Stomach (tissue), 9 donors: ENCODE measurements around the gene RHO. TPM values are rescaled to one million over a fixed set of nuclear protein-coding genes. Genes with fewer than 3 reads are reported as not detected.
A peak's percentile ranks its signal among the peaks of the same experiment; 100 is the strongest.
"Not testable (repeated sequence)": the region's sequence is repeated elsewhere in the genome, so short reads cannot be mapped to it uniquely, and the experiment has no call there.

Source experiments
- DNase-seq, 2 donors: peaks; one replicate each; pipeline versions ENCODE4 v3.0.0 to v3.0.0-alpha.2; 2013 to 2019
- H3K27ac ChIP-seq, 5 donors: fragments of 200-600 bp in 4 of 5; sonication (generic) in 4 of 5; one replicate each; pipeline ENCODE4 v1.5.1; 2013 to 2019; ENCODE audit warnings: mild to moderate bottlenecking in 1 of 5, moderate library complexity in 1 of 5
- H3K27me3 ChIP-seq, 3 donors: fragments of 200-600 bp; sonication (generic); one replicate each; pipeline ENCODE4 v1.5.1; 2017 to 2019; ENCODE audit warnings: mixed run types in 1 of 3
- H3K36me3 ChIP-seq, 4 donors: fragments of 200-600 bp; sonication (generic); 1 replicate in 3 of 4; 2 replicates in 1 of 4; pipeline ENCODE4 v1.5.1; 2016 to 2019
- H3K4me1 ChIP-seq, 4 donors: fragments of 200-600 bp; sonication (generic); one replicate each; pipeline ENCODE4 v1.5.1; 2016 to 2019
- H3K4me3 ChIP-seq, 4 donors: fragments of 200-600 bp; sonication (generic) in 3 of 4; one replicate each; pipeline ENCODE4 v1.5.1; 2016 to 2019; ENCODE audit warnings: mild to moderate bottlenecking in 1 of 4
- H3K9me3 ChIP-seq, 4 donors: fragments of 200-600 bp; sonication (generic); one replicate each; pipeline ENCODE4 v1.5.1; 2016 to 2019
- EP300 ChIP-seq: sonication (generic); formaldehyde crosslinking; IDR thresholded peaks from one replicate; pipeline ENCODE4 v1.6.1; 2017; ENCODE audit warnings: antibody characterized with exemption
- POLR2A ChIP-seq, 4 donors: fragments of 450-650 bp; IDR thresholded peaks; one replicate each; pipeline ENCODE4 v1.6.1; 2016; ENCODE audit warnings: antibody characterized with exemption in 4 of 4, control low read depth in 2 of 4, mild to moderate bottlenecking in 1 of 4, moderate library complexity in 1 of 4
- POLR2AphosphoS5 ChIP-seq, 3 donors: sonication (generic); formaldehyde crosslinking; IDR thresholded peaks; one replicate each; pipeline ENCODE4 v1.6.1; 2016; ENCODE audit warnings: antibody characterized with exemption in 3 of 3
- WGBS, 5 donors: extraction: QIAGEN DNeasy Blood & Tissue Kit in 3 of 5; methylation state at CpG; one replicate each; pipeline versions ENCODE4 v1.1.5 to v1.1.7; 2013 to 2018; 5-methylcytosine and 5-hydroxymethylcytosine counted together
- intact Hi-C: fragments of 100-400 bp; cut with DNase I; formaldehyde crosslinking; loops from one replicate; pipeline ENCODE4 v1.15.1; 2023; ENCODE audit warnings: low total_unique reads
- polyA plus RNA-seq, 3 donors: library from polyadenylated mRNA; stranded (reverse); fragments of 200-250 nt; gene quantifications; one replicate each; pipeline ENCODE4 v1.2.3, GENCODE V29; 2013
- total RNA-seq, 5 donors: library from RNA; depleted of rRNA; stranded (reverse); fragments of >200 nt; gene quantifications; one replicate each; pipeline versions ENCODE4 v1.1.0 to v1.2.3, GENCODE V29; 2014 to 2016
- TF ChIP-seq, protein P1 (sequence below), 7 experiments: fragments of 450-650 bp in 4 of 7; fragments of 200-600 bp in 3 of 7; sonication (generic) in 3 of 7; IDR thresholded peaks; one replicate each; pipeline ENCODE4 v1.5.1; 2016 to 2019; ENCODE audit warnings: antibody characterized with exemption in 7 of 7, control low read depth in 2 of 7, mild to moderate bottlenecking in 1 of 7
- donor health status: healthy with polysubstance abuse.
- donor health status: Bipolar disorder and iron deficiency.
- donor health status: healthy.

Gene RHO
- total and polyA plus RNA-seq, 8 donors: not detected

- H3K9me3 ChIP-seq, intact Hi-C loops, H3K4me1 ChIP-seq, H3K4me3 ChIP-seq, H3K27me3 ChIP-seq: not testable (repeated sequence)
- DNase-seq: peak in 1 of 2 donors; percentile 35
- WGBS, 5 donors: 50 to 75% (median 68%) methylated on average over 2 of the region's 2 CpGs
- Histone ChIP-seq H3K27ac (peak overlapping the region in 3 of 5 donors; percentile 8 to 49 (median 12)), H3K36me3 (peaks cover 9 to 70% (median 65%) of the 10 kb centered on the region in 4 donors)
Measured at GRCh38 chr3:129497876-129498275, 30.6 kb upstream of the RHO start.

GRCh38 chr3:129498603-129499488 lies 29.6 kb upstream of the RHO start:
- intact Hi-C loops, H3K4me1 ChIP-seq, DNase-seq, H3K9me3 ChIP-seq, H3K27me3 ChIP-seq, H3K4me3 ChIP-seq: not testable (repeated sequence)
- peak overlapping the region in 1 of 5 donors; percentile 8 for H3K27ac ChIP-seq
- 69 to 90% (median 76%) methylated on average over 6 to 8 of the region's 8 CpGs for WGBS, 5 donors
- peaks cover 10 to 70% (median 65%) of the 10 kb centered on the region in 4 donors for H3K36me3 ChIP-seq

- WGBS, 5 donors: 83 to 94% (median 86%) methylated on average over 11 to 14 of the region's 14 CpGs
- H3K27me3 ChIP-seq, intact Hi-C loops, H3K4me1 ChIP-seq, H3K4me3 ChIP-seq, H3K9me3 ChIP-seq, DNase-seq: not testable (repeated sequence)
- H3K36me3 ChIP-seq: peaks cover 10 to 75% (median 71%) of the 10 kb centered on the region in 4 donors
- H3K27ac ChIP-seq: peak overlapping the region in 2 of 5 donors; percentile 26 to 27
Measured at GRCh38 chr3:129499604-129500333, 28.7 kb upstream of the RHO start.

DNA sequence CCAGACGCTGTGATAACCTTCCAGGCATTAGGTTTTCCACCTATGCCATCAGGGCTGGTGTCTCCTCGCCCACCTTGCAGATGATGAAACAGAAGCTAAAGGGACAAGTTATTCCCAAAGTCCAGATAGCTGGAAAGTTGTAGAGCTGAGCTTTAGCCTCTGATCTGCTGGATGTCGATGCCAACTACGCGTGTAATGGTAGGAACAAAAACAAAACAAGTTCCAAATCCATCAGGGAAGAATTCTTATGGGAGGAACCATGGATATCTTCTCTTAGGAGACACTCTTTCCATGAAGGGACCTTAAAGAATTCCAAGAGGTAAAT lies 28.1 kb upstream of the RHO start:
- H3K36me3 ChIP-seq: peaks cover 15 to 79% (median 74%) of the 10 kb centered on the region in 4 donors

GRCh38 chr3:129501630-129502029 lies 26.8 kb upstream of the RHO start:
- H3K9me3 ChIP-seq: no peaks in the 10 kb centered on the region
- intact Hi-C loops: no loop called here
- 80 to 93% (median 91%) methylated on average over 5 of the region's 5 CpGs for WGBS, 5 donors
- H3K36me3 ChIP-seq: peaks cover 24 to 82% (median 78%) of the 10 kb centered on the region in 4 donors
- no peak for DNase-seq
- H3K4me1 ChIP-seq: no peaks in the 10 kb centered on the region
- H3K4me3 ChIP-seq: no peak overlapping the region
- H3K27ac ChIP-seq: no peak overlapping the region
- TF ChIP-seq, protein P1, sequence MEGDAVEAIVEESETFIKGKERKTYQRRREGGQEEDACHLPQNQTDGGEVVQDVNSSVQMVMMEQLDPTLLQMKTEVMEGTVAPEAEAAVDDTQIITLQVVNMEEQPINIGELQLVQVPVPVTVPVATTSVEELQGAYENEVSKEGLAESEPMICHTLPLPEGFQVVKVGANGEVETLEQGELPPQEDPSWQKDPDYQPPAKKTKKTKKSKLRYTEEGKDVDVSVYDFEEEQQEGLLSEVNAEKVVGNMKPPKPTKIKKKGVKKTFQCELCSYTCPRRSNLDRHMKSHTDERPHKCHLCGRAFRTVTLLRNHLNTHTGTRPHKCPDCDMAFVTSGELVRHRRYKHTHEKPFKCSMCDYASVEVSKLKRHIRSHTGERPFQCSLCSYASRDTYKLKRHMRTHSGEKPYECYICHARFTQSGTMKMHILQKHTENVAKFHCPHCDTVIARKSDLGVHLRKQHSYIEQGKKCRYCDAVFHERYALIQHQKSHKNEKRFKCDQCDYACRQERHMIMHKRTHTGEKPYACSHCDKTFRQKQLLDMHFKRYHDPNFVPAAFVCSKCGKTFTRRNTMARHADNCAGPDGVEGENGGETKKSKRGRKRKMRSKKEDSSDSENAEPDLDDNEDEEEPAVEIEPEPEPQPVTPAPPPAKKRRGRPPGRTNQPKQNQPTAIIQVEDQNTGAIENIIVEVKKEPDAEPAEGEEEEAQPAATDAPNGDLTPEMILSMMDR (IDR thresholded peaks at IDR 0.05): no peak
- TF ChIP-seq POLR2AphosphoS5 (IDR thresholded peaks at IDR 0.05) (no peak), EP300 (no peak), POLR2A (IDR thresholded peaks at IDR 0.05) (no peak)
- H3K27me3 ChIP-seq: no peaks in the 10 kb centered on the region

More for the DNA sequence above, 28.1 kb upstream of the RHO start:
- intact Hi-C loops: no loop called here
- DNase-seq: no peak
- Histone ChIP-seq H3K27ac (peak overlapping the region in 2 of 5 donors; percentile 26 to 27), H3K27me3 (no peaks in the 10 kb centered on the region), H3K4me3 (no peak overlapping the region), H3K9me3 (no peaks in the 10 kb centered on the region), H3K4me1 (peaks cover 0 to 3% (median 0%) of the 10 kb centered on the region in 4 donors)
- 89 to 98% (median 93%) methylated on average over 5 of the region's 5 CpGs for WGBS, 5 donors
- TF ChIP-seq POLR2AphosphoS5 (IDR thresholded peaks at IDR 0.05) (no peak), POLR2A (IDR thresholded peaks at IDR 0.05) (no peak), EP300 (no peak)
- TF ChIP-seq, protein P1 (IDR thresholded peaks at IDR 0.05): no peak
